ENCODE data around the gene EXTL1. TPM values are rescaled to one million over a fixed set of nuclear protein-coding genes. Genes with fewer than 3 reads are reported as not detected.

The EXTL1 gene
- total and polyA plus RNA-seq, 8 donors = 0.18 to 26.3 (median 0.31) TPM; not detected in 4

GRCh38 chr1:26053718-26054560, 32.4 kb downstream of the EXTL1 start:
- Histone ChIP-seq H3K27me3 (peaks cover 0 to 26% (median 14%) of the 10 kb centered on the region in 3 donors), H3K36me3 (no peaks in the 10 kb centered on the region), H3K4me3 (no peak overlapping the region), H3K4me1 (no peaks in the 10 kb centered on the region), H3K27ac (no peak overlapping the region), H3K9me3 (no peaks in the 10 kb centered on the region)
- TF ChIP-seq CTCF (IDR thresholded peaks at IDR 0.05) = no peak
- TF ChIP-seq POLR2AphosphoS5 (IDR thresholded peaks at IDR 0.05) = no peak
- no peak for TF ChIP-seq POLR2A (IDR thresholded peaks at IDR 0.05)
- TF ChIP-seq EP300 (IDR thresholded peaks at IDR 0.05) = no peak
- 42 to 48% (median 43%) methylated on average over 16 of the region's 16 CpGs for WGBS, 5 donors
- intact Hi-C loops (cut with DNase I; ENCODE audit: low total_unique reads) = no loop called here
- DNase-seq = no peak

GRCh38 chr1:26055041-26055440, 33.5 kb downstream of the EXTL1 start:
- H3K27ac ChIP-seq = no peak overlapping the region
- no peaks in the 10 kb centered on the region for H3K4me1 ChIP-seq
- no peak for DNase-seq
- H3K36me3 ChIP-seq = no peaks in the 10 kb centered on the region
- TF ChIP-seq CTCF (IDR thresholded peaks at IDR 0.05) (no peak), POLR2AphosphoS5 (IDR thresholded peaks at IDR 0.05) (no peak), EP300 (IDR thresholded peaks at IDR 0.05) (no peak), POLR2A (IDR thresholded peaks at IDR 0.05) (no peak)
- peaks cover 0 to 21% (median 14%) of the 10 kb centered on the region in 3 donors for H3K27me3 ChIP-seq
- no peaks in the 10 kb centered on the region for H3K9me3 ChIP-seq
- intact Hi-C loops (cut with DNase I; ENCODE audit: low total_unique reads) = no loop called here
- 86 to 93% (median 89%) methylated on average over 2 of the region's 2 CpGs for WGBS, 5 donors
- no peak overlapping the region for H3K4me3 ChIP-seq

- 72 to 83% (median 82%) methylated on average over 2 of the region's 2 CpGs for WGBS, 5 donors
- Histone ChIP-seq H3K36me3 (no peaks in the 10 kb centered on the region), H3K9me3 (no peaks in the 10 kb centered on the region), H3K27me3 (peaks cover 0 to 27% (median 8%) of the 10 kb centered on the region in 3 donors), H3K4me3 (no peak overlapping the region), H3K27ac (no peak overlapping the region), H3K4me1 (no peaks in the 10 kb centered on the region)
- TF ChIP-seq POLR2AphosphoS5 (IDR thresholded peaks at IDR 0.05) = no peak
- TF ChIP-seq CTCF (IDR thresholded peaks at IDR 0.05) = no peak
- intact Hi-C loops (cut with DNase I; ENCODE audit: low total_unique reads) = no loop called here
- no peak for DNase-seq
Measured at GRCh38 chr1:26057189-26057588, 35.6 kb downstream of the EXTL1 start.

GRCh38 chr1:26058052-26058595, 36.5 kb downstream of the EXTL1 start:
- no peak for TF ChIP-seq EP300 (IDR thresholded peaks at IDR 0.05)
- no peak for TF ChIP-seq POLR2A (IDR thresholded peaks at IDR 0.05)
- TF ChIP-seq POLR2AphosphoS5 (IDR thresholded peaks at IDR 0.05) = no peak
- no peak for TF ChIP-seq CTCF (IDR thresholded peaks at IDR 0.05)
- DNase-seq = no peak
- Histone ChIP-seq H3K27me3 (peaks cover 0 to 22% (median 8%) of the 10 kb centered on the region in 3 donors), H3K9me3 (no peaks in the 10 kb centered on the region), H3K27ac (no peak overlapping the region), H3K4me3 (no peak overlapping the region), H3K36me3 (no peaks in the 10 kb centered on the region), H3K4me1 (no peaks in the 10 kb centered on the region)
- intact Hi-C loops (cut with DNase I; ENCODE audit: low total_unique reads) = no loop called here
- 75 to 87% (median 85%) methylated on average over 5 of the region's 5 CpGs for WGBS, 5 donors
